Endothelial cell of umbilical vein (primary cell): ENCODE measurements around the gene SNX4. TPM values are rescaled to one million over a fixed set of nuclear protein-coding genes. Genes with fewer than 3 reads are reported as not detected.

Experiments used
- BruUV-seq: library from RNA; stranded (reverse); fragments of 400-500 nt; replicated peaks from 2 replicates; lab custom pipeline; 2021; lab: Mats Ljungman, UMichigan
- CTCF ChIA-PET: fragments of 300-600, 350-600 bp; sonication (Branson Sonifier 250); formaldehyde crosslinking; loops from one replicate; lab custom pipeline; 2021; ENCODE audit warnings: antibody characterized with exemption, inconsistent platforms; lab: Charles Lee
- POLR2A ChIA-PET: fragments of 300-600, 350-600 bp; sonication (Branson Sonifier 250); formaldehyde crosslinking; loops from one replicate; lab custom pipeline; 2021; ENCODE audit warnings: antibody characterized with exemption, inconsistent platforms; lab: Charles Lee
- DNase-seq: peaks from one replicate; pipeline ENCODE4 v3.0.0-alpha.2; 2011; ENCODE audit warnings: low read depth, low spot score
- FAIRE-seq: peaks from 2 replicates; lab custom pipeline; 2011; peaks lifted over from hg19 to GRCh38; lab: Jason Lieb, UNC
- H2AFZ ChIP-seq: 2 replicates; pipeline ENCODE4 v1.6.0; 2012; ENCODE audit warnings: low read depth, low read length, control low read depth, inconsistent platforms
- H3K27ac ChIP-seq: 2 replicates; pipeline ENCODE4 v1.5.1; 2011; ENCODE audit warnings: low read depth, mild to moderate bottlenecking, control low read depth, low read length, moderate library complexity; ENCODE audit not compliant: insufficient read depth
- H3K27me3 ChIP-seq, 2 experiments: 2 replicates each; pipeline versions ENCODE4 v1.6.0 to v1.6.1; 2011; ENCODE audit warnings: low read length in 2 of 2, mixed read lengths in 1 of 2; ENCODE audit not compliant: control insufficient read depth in 2 of 2, insufficient read depth in 2 of 2
- H3K36me3 ChIP-seq, 2 experiments: 2 replicates in 1 of 2; 3 replicates in 1 of 2; pipeline ENCODE4 v1.5.1; 2011; ENCODE audit warnings: low read length in 2 of 2, mild to moderate bottlenecking in 1 of 2, moderate library complexity in 1 of 2; ENCODE audit not compliant: control insufficient read depth in 2 of 2, insufficient read depth in 2 of 2; ENCODE audit errors: extremely low read depth in 1 of 2
- H3K4me1 ChIP-seq: 3 replicates; pipeline ENCODE4 v1.5.1; 2011; ENCODE audit warnings: mild to moderate bottlenecking, low read length; ENCODE audit not compliant: control insufficient read depth, insufficient read depth; ENCODE audit errors: extremely low read depth
- H3K4me2 ChIP-seq: 2 replicates; pipeline ENCODE4 v1.6.1; 2011; ENCODE audit warnings: low read length, control low read depth, mixed read lengths; ENCODE audit not compliant: insufficient read depth
- H3K4me3 ChIP-seq, 3 experiments: fragments of 200-600 bp in 1 of 3; sonication (generic), shearing (Covaris generic) in 1 of 3; replicated peaks in 1 of 3; 2 replicates each; pipeline ENCODE4 v1.5.1; 2011 to 2016; ENCODE audit warnings: control low read depth in 3 of 3, low read length in 3 of 3, mild to moderate bottlenecking in 2 of 3, inconsistent platforms in 1 of 3, low read depth in 1 of 3, moderate library complexity in 1 of 3; ENCODE audit not compliant: insufficient read depth in 1 of 3
- H3K79me2 ChIP-seq: 2 replicates; pipeline ENCODE4 v1.6.0; 2012; ENCODE audit warnings: low read length, inconsistent platforms; ENCODE audit not compliant: control insufficient read depth, insufficient read depth
- H3K9ac ChIP-seq: replicated peaks from 2 replicates; pipeline ENCODE3; 2011; ENCODE audit warnings: low read length, control low read depth; ENCODE audit not compliant: insufficient read depth; ENCODE audit errors: extremely low read depth
- H3K9me1 ChIP-seq: replicated peaks from 3 replicates; pipeline ENCODE4 v1.6.0; 2011; ENCODE audit warnings: mild to moderate bottlenecking, low read length; ENCODE audit not compliant: control insufficient read depth, insufficient read depth; ENCODE audit errors: extremely low read depth
- H3K9me3 ChIP-seq: replicated peaks from 2 replicates; pipeline ENCODE4 v1.5.1; 2012; ENCODE audit warnings: low read length, inconsistent platforms; ENCODE audit not compliant: control insufficient read depth, insufficient read depth
- H4K20me1 ChIP-seq: replicated peaks from 2 replicates; pipeline ENCODE3; 2011; ENCODE audit warnings: mild to moderate bottlenecking, low read length; ENCODE audit not compliant: control insufficient read depth, insufficient read depth; ENCODE audit errors: extremely low read depth
- CTCF ChIP-seq, 2 donors: IDR thresholded peaks; 1 replicate in 1 of 2; 2 replicates in 1 of 2; pipeline ENCODE4 v1.5.1; 2011; ENCODE audit warnings: low read length in 2 of 2, mild to moderate bottlenecking in 2 of 2, moderate library complexity in 2 of 2, control low read depth in 1 of 2, inconsistent platforms in 1 of 2, low read depth in 1 of 2; ENCODE audit not compliant: insufficient read depth in 1 of 2; ENCODE audit errors: extremely low read depth in 1 of 2
- EZH2 ChIP-seq: IDR thresholded peaks from 2 replicates; pipeline ENCODE4 v1.6.1; 2012; ENCODE audit warnings: borderline replicate concordance, low read depth, mild to moderate bottlenecking, moderate library complexity, low read length, inconsistent platforms; ENCODE audit not compliant: severe bottlenecking
- FOS ChIP-seq: IDR thresholded peaks from 2 replicates; pipeline ENCODE4 v1.6.1; 2011; ENCODE audit warnings: mild to moderate bottlenecking, low read length, moderate library complexity, borderline replicate concordance; ENCODE audit not compliant: insufficient read depth
- GATA2 ChIP-seq: IDR thresholded peaks from 2 replicates; pipeline ENCODE4 v1.7.0; 2011; ENCODE audit warnings: low read depth, mild to moderate bottlenecking, moderate library complexity, mixed read lengths, low read length; ENCODE audit not compliant: insufficient read length, insufficient read depth
- JUN ChIP-seq: IDR thresholded peaks from 2 replicates; pipeline ENCODE4 v1.6.1; 2011; ENCODE audit warnings: borderline replicate concordance, low read depth; ENCODE audit not compliant: insufficient read length, insufficient read depth
- MAX ChIP-seq: IDR thresholded peaks from 2 replicates; pipeline ENCODE4 v1.6.1; 2011; ENCODE audit not compliant: insufficient read depth, insufficient read length
- MYC ChIP-seq: IDR thresholded peaks from one replicate; pipeline ENCODE4 v1.6.1; 2011; ENCODE audit warnings: mild to moderate bottlenecking, low read depth, low read length
- POLR2A ChIP-seq: IDR thresholded peaks from 2 replicates; pipeline ENCODE4 v1.6.1; 2012; ENCODE audit warnings: low read depth, mild to moderate bottlenecking, control low read depth, low read length
- POLR2AphosphoS5 ChIP-seq: IDR thresholded peaks from 2 replicates; pipeline ENCODE4 v1.6.1; 2012; ENCODE audit warnings: low read depth, mild to moderate bottlenecking, control low read depth, low read length, moderate library complexity; ENCODE audit not compliant: insufficient read depth
- dilution Hi-C: fragments of 300-500 bp; cut with MboI; formaldehyde crosslinking; loops from one replicate; pipeline ENCODE4 v1.15.0; 2019; ENCODE audit warnings: low sequenced_read_pairs; ENCODE audit not compliant: extremely low pct_ligation_motif_present
- intact Hi-C: fragments of 100-400 bp; cut with micrococcal nuclease; formaldehyde crosslinking; loops from one replicate; pipeline ENCODE4 v1.10.0; 2022
- polyA plus RNA-seq, 4 experiments: library from polyadenylated mRNA; depleted of rRNA in 3 of 4; stranded (reverse) in 3 of 4; unstranded in 1 of 4; fragments of >200 nt; gene quantifications; 2 replicates each; pipeline versions ENCODE4 v1.2.1 to v1.2.3, GENCODE V29; 2011 to 2012; ENCODE audit warnings: missing spikeins in 1 of 4
- total RNA-seq: library from RNA; stranded (reverse); gene quantifications from 2 replicates; pipeline ENCODE4 v1.2.3, GENCODE V29; 2021

The SNX4 gene
- total and polyA plus RNA-seq, 2 donors (not counting 3 experiments of a cell fraction or from before 2014, with no cell fraction given), result 7.5 to 39.2 TPM

- dilution Hi-C loops (no loop called here), intact Hi-C loops (no loop called here)
- no peaks in the 10 kb centered on the region for H3K79me2 ChIP-seq
- no peak overlapping the region for H3K4me2 ChIP-seq
- no peak overlapping the region for H3K27ac ChIP-seq
- no peak for DNase-seq
- H4K20me1 ChIP-seq, result no peaks in the 10 kb centered on the region
- no peak overlapping the region for H3K4me3 ChIP-seq
- H2AFZ ChIP-seq, result no peak overlapping the region
- no TSS peak for BruUV-seq
- ChIA-PET CTCF (no interaction called here), POLR2A (no interaction called here)
- no peak overlapping the region for H3K9ac ChIP-seq
- H3K36me3 ChIP-seq, result peaks cover 5 to 9% of the 10 kb centered on the region in 2 experiments
- peaks cover 6% of the 10 kb centered on the region for H3K9me1 ChIP-seq
- TF ChIP-seq CTCF (IDR thresholded peaks at IDR 0.05; ENCODE audit: extremely low read depth in 1 of 2, insufficient read depth in 1 of 2, low read depth in 1 of 2, low read length in 2 of 2) (no peak), GATA2 (no peak), POLR2AphosphoS5 (no peak), FOS (no peak), MAX (no peak), EZH2 (no peak), JUN (no peak), MYC (no peak), POLR2A (no peak)
- FAIRE-seq, result no peak
- H3K4me1 ChIP-seq, result no peaks in the 10 kb centered on the region
- no peaks in the 10 kb centered on the region for H3K9me3 ChIP-seq
- H3K27me3 ChIP-seq, result no peaks in the 10 kb centered on the region
Observed at GRCh38 chr3:125479091-125479490, 40.9 kb downstream of the SNX4 start.
